Measurements from ENCODE around the gene TSKS. TPM values are rescaled to one million over a fixed set of nuclear protein-coding genes. Genes with fewer than 3 reads are reported as not detected.
A peak's percentile ranks its signal among the peaks of the same experiment; 100 is the strongest.

Gene TSKS

GRCh38 chr19:49690079-49690655, 72.9 kb downstream of the TSKS start:
- Histone ChIP-seq H3K36me3 (ENCODE audit: insufficient read depth, low read length) (peaks cover 22% of the 10 kb centered on the region), H3K4me2 (ENCODE audit: low read length) (peak overlapping the region; percentile 83), H3K4me1 (ENCODE audit: control insufficient read depth, insufficient read depth, low read length) (peaks cover 19% of the 10 kb centered on the region), H3K9me3 (replicated peaks; ENCODE audit: low read length) (no peaks in the 10 kb centered on the region), H3K27me3 (ENCODE audit: control insufficient read depth, insufficient read depth, low read length) (no peaks in the 10 kb centered on the region), H3K9ac (ENCODE audit: low read depth, low read length) (peak overlapping the region; percentile 49), H3K4me3 (ENCODE audit: low read length) (peak overlapping the region; percentile 62)

Small RNAs within 50 kb of the gene (small RNA-seq; reads per million reads assigned to genes)
- gene MIR6799, result not detected
- 0.42 reads per million for gene RNU6-841P

Data from skeletal muscle satellite cell (primary cell).